IMR-90 (cell line): ENCODE measurements around the gene ARAP2. TPM values are rescaled to one million over a fixed set of nuclear protein-coding genes. Genes with fewer than 3 reads are reported as not detected.

ENCODE experiments used
- ATAC-seq: fragments of 200-7000 bp; cut with Tn5 transposase; 2 replicates; pipeline ENCODE4 v1.9.1; 2020; ENCODE audit warnings: low read depth, mild to moderate bottlenecking, moderate library complexity
- BruUV-seq: library from RNA; stranded (reverse); fragments of 400-500 nt; replicated peaks from 2 replicates; lab custom pipeline; 2021; lab: Mats Ljungman, UMichigan
- CTCF ChIA-PET: fragments of 300-600 bp; formaldehyde crosslinking; extraction: SDS; loops from one replicate; lab custom pipeline; 2021; ENCODE audit warnings: antibody characterized with exemption; lab: Yijun Ruan, JAX
- POLR2A ChIA-PET: fragments of 300-600 bp; sonication (Branson Sonifier 250); formaldehyde crosslinking; loops from one replicate; lab custom pipeline; 2022; ENCODE audit warnings: antibody characterized with exemption; ENCODE audit not compliant: unreplicated experiment; lab: Charles Lee
- DNase-seq: peaks from one replicate; pipeline ENCODE4 v3.0.0; 2013
- H2AFZ ChIP-seq: replicated peaks from 2 replicates; pipeline ENCODE3; 2013; ENCODE audit warnings: low read length, mild to moderate bottlenecking; ENCODE audit not compliant: poor library complexity
- H2AK5ac ChIP-seq: 2 replicates; pipeline ENCODE4 v1.6.1; 2013; ENCODE audit warnings: low read depth, low read length, inconsistent platforms
- H2AK9ac ChIP-seq: replicated peaks from 2 replicates; pipeline ENCODE3; 2013; ENCODE audit warnings: mild to moderate bottlenecking, low read depth, low read length, moderate library complexity; ENCODE audit not compliant: poor library complexity
- H2BK120ac ChIP-seq: 2 replicates; pipeline ENCODE4 v1.6.1; 2013; ENCODE audit warnings: low read depth, low read length, inconsistent platforms
- H2BK15ac ChIP-seq: 3 replicates; pipeline ENCODE4 v1.6.1; 2013; ENCODE audit warnings: low read depth, low read length, inconsistent platforms
- H2BK20ac ChIP-seq: 2 replicates; pipeline ENCODE4 v1.6.1; 2013; ENCODE audit warnings: low read depth, mild to moderate bottlenecking, inconsistent platforms, low read length, moderate library complexity
- H2BK5ac ChIP-seq: 2 replicates; pipeline ENCODE4 v1.6.1; 2013; ENCODE audit warnings: mild to moderate bottlenecking, low read depth, low read length, inconsistent platforms; ENCODE audit not compliant: poor library complexity, severe bottlenecking
- H3K14ac ChIP-seq: replicated peaks from 2 replicates; pipeline ENCODE4 v1.6.1; 2013; ENCODE audit warnings: low read depth, low read length, inconsistent platforms
- H3K18ac ChIP-seq: 2 replicates; pipeline ENCODE4 v1.6.1; 2013; ENCODE audit warnings: low read depth, low read length, control low read depth
- H3K23ac ChIP-seq: 2 replicates; pipeline ENCODE4 v1.6.1; 2013; ENCODE audit warnings: low read depth, low read length, inconsistent platforms
- H3K27ac ChIP-seq: 2 replicates; pipeline ENCODE4 v1.5.1; 2013; ENCODE audit warnings: mild to moderate bottlenecking, control low read depth, low read length; ENCODE audit not compliant: insufficient read depth
- H3K27me3 ChIP-seq: 2 replicates; pipeline ENCODE4 v1.6.1; 2013; ENCODE audit warnings: low read length; ENCODE audit not compliant: control insufficient read depth, insufficient read depth
- H3K36me3 ChIP-seq: 2 replicates; pipeline ENCODE4 v1.6.1; 2013; ENCODE audit warnings: low read length, mixed read lengths; ENCODE audit not compliant: control insufficient read depth, insufficient read depth
- H3K4ac ChIP-seq: 2 replicates; pipeline ENCODE4 v1.6.1; 2013; ENCODE audit warnings: low read depth, low read length, inconsistent platforms
- H3K4me1 ChIP-seq: 2 replicates; pipeline ENCODE4 v1.6.1; 2013; ENCODE audit warnings: low read length, mixed read lengths; ENCODE audit not compliant: control insufficient read depth, insufficient read depth
- H3K4me2 ChIP-seq: 2 replicates; pipeline ENCODE4 v1.6.1; 2013; ENCODE audit warnings: low read depth, mild to moderate bottlenecking, control low read depth, low read length, moderate library complexity
- H3K4me3 ChIP-seq: 2 replicates; pipeline ENCODE4 v1.5.1; 2013; ENCODE audit warnings: low read depth, mild to moderate bottlenecking, control low read depth, low read length, moderate library complexity; ENCODE audit not compliant: insufficient read depth
- H3K56ac ChIP-seq: 2 replicates; pipeline ENCODE4 v1.6.1; 2013; ENCODE audit warnings: low read length, inconsistent platforms; ENCODE audit not compliant: insufficient read depth; ENCODE audit errors: extremely low read depth
- H3K79me1 ChIP-seq, 2 experiments: 2 replicates each; pipeline ENCODE4 v1.6.1; 2013; ENCODE audit warnings: low read length in 2 of 2, inconsistent platforms in 1 of 2, low read depth in 1 of 2
- H3K9ac ChIP-seq: 2 replicates; pipeline ENCODE4 v1.6.1; 2013; ENCODE audit warnings: low read depth, low read length, control low read depth
- H3K9me1 ChIP-seq: 2 replicates; pipeline ENCODE4 v1.6.1; 2013; ENCODE audit warnings: low read length, inconsistent platforms; ENCODE audit not compliant: insufficient read depth
- H3K9me3 ChIP-seq: 2 replicates; pipeline ENCODE4 v1.6.1; 2013; ENCODE audit warnings: low read length; ENCODE audit not compliant: control insufficient read depth, insufficient read depth
- H4K20me1 ChIP-seq: 2 replicates; pipeline ENCODE4 v1.6.1; 2013; ENCODE audit warnings: low read length, inconsistent platforms; ENCODE audit not compliant: insufficient read depth
- H4K5ac ChIP-seq: 2 replicates; pipeline ENCODE4 v1.6.1; 2013; ENCODE audit warnings: mild to moderate bottlenecking, low read depth, low read length, control low read depth
- H4K8ac ChIP-seq, 2 experiments: 2 replicates each; pipeline ENCODE4 v1.6.1; 2013; ENCODE audit warnings: low read depth in 2 of 2, low read length in 2 of 2, control low read depth in 1 of 2, inconsistent platforms in 1 of 2
- H4K91ac ChIP-seq: 2 replicates; pipeline ENCODE4 v1.6.1; 2013; ENCODE audit warnings: low read depth, low read length, inconsistent platforms; ENCODE audit not compliant: insufficient read depth
- FOS ChIP-seq: fragments of 150-350 bp; IDR thresholded peaks from 2 replicates; pipeline ENCODE4 v1.6.1; 2016; ENCODE audit warnings: low read depth, low read length
- MXI1 ChIP-seq: IDR thresholded peaks from 2 replicates; pipeline ENCODE4 v1.6.1; 2012; ENCODE audit warnings: low read depth, mild to moderate bottlenecking, low read length, moderate library complexity, borderline replicate concordance
- NFE2L2 ChIP-seq: fragments of 150-350 bp; IDR thresholded peaks from 2 replicates; pipeline ENCODE4 v1.6.1; 2016; ENCODE audit warnings: low read depth, mild to moderate bottlenecking, low read length
- RFX5 ChIP-seq: IDR thresholded peaks from 2 replicates; pipeline ENCODE4 v1.8.0; 2012; ENCODE audit warnings: low read depth, mild to moderate bottlenecking, low read length, moderate library complexity
- SMC3 ChIP-seq: fragments of 150-350 bp; IDR thresholded peaks from 2 replicates; pipeline ENCODE4 v1.6.1; 2016; ENCODE audit warnings: low read depth, mild to moderate bottlenecking, antibody characterized with exemption, low read length, moderate library complexity
- WGBS, 2 experiments: methylation state at CpG; one replicate each; pipeline versions ENCODE4 v1.1.5 to v1.1.7; 2013; ENCODE audit warnings: missing lambda C conversion rate in 2 of 2; ENCODE audit not compliant: insufficient read length in 1 of 2; ENCODE audit errors: extremely low coverage in 2 of 2; 5-methylcytosine and 5-hydroxymethylcytosine counted together
- dilution Hi-C: fragments of 300-500 bp; cut with HindIII; formaldehyde crosslinking; loops from one replicate; pipeline ENCODE4 v1.14.3; 2018; ENCODE audit warnings: low sequenced_read_pairs; ENCODE audit not compliant: unreplicated experiment
- in situ Hi-C: fragments of 300-500 bp; cut with MboI; formaldehyde crosslinking; loops from 3 replicates; pipeline ENCODE4 v1.14.3; 2019; ENCODE audit warnings: low sequenced_read_pairs, inconsistent platforms, mixed read lengths
- intact Hi-C: fragments of 100-400 bp; cut with micrococcal nuclease; formaldehyde crosslinking; loops from 2 replicates; pipeline ENCODE4 v1.10.0; 2022
- polyA plus RNA-seq, 3 experiments: library from polyadenylated mRNA; depleted of rRNA; stranded (reverse); fragments of >200 nt; gene quantifications; 2 replicates each; pipeline ENCODE4 v1.2.3, GENCODE V29; 2012; ENCODE audit warnings: low replicate concordance in 1 of 3
- total RNA-seq: library from RNA; depleted of rRNA; stranded (reverse); fragments of >200 nt; gene quantifications from 2 replicates; pipeline ENCODE4 v1.2.3, GENCODE V29; 2012

ARAP2 gene
- total and polyA plus RNA-seq, 2 of the 4 experiments (the other 2 are of a cell fraction): 0.32 to 1.8 TPM

DNA sequence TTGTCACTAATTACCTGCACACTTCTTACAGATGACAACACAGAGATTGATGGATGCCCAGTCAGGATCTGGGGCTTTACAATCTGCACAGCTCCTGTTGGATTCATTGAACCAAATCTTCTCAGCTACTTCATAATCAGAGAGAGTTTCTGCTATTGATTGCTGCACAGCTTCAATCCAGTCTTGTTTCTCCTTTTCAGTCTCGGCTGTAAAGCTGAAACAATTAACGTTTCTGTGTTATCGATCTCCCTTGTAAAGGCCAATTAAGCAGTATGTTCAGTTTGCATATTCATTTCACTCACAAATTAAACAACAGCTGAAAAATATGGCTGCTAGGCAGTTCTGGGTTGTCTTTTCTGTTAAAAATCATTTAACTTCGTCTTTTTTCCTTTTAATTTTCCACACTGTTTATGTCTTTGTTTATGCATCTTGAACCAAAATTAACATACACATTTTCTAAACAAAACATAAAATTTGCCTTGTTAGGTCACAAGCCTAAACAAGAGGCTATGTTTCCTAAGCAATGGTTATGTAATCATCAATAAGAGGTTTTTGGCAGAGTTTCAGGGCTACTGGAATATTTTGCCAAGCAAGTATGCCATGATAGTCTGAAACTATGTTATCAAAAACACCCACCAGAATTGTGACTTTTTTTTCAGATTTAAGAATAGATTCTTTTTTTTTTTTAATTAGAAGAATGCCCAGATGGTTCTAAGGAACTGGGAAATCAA, 79.2 kb downstream of the ARAP2 start:
- Histone ChIP-seq H4K20me1 (no peaks in the 10 kb centered on the region), H2AK5ac (no peak overlapping the region), H3K36me3 (no peaks in the 10 kb centered on the region), H3K27me3 (no peaks in the 10 kb centered on the region), H2BK20ac (no peak overlapping the region), H4K91ac (no peak overlapping the region), H2AFZ (no peak overlapping the region), H2BK15ac (no peak overlapping the region), H4K5ac (no peak overlapping the region), H3K14ac (no peak overlapping the region), H3K4me3 (no peak overlapping the region), H2BK5ac (no peak overlapping the region), H3K9ac (no peak overlapping the region), H3K56ac (no peak overlapping the region), H4K8ac (no peak overlapping the region), H2BK120ac (no peak overlapping the region), H2AK9ac (no peak overlapping the region), H3K18ac (no peak overlapping the region), H3K4me2 (no peak overlapping the region), H3K9me3 (no peaks in the 10 kb centered on the region), H3K4ac (no peak overlapping the region), H3K9me1 (no peaks in the 10 kb centered on the region), H3K27ac (no peak overlapping the region), H3K23ac (no peak overlapping the region), H3K79me1 (no peaks in the 10 kb centered on the region), H3K4me1 (no peaks in the 10 kb centered on the region)
- DNase-seq: no peak
- ChIA-PET POLR2A (no interaction called here), CTCF (no interaction called here)
- dilution Hi-C loops (no loop called here), in situ Hi-C loops (no loop called here), intact Hi-C loops (no loop called here)
- no TSS peak for BruUV-seq
- TF ChIP-seq MXI1 (no peak), FOS (no peak), SMC3 (no peak), RFX5 (no peak), NFE2L2 (no peak)
- WGBS, 2 experiments: no CpG with 5 or more reads among the region's 4 CpGs
- no peak for ATAC-seq
